NCI-H187 treated with DMSO at 0.1 percent for 48 hours (cell line): ENCODE data around the gene ZCCHC7.

ENCODE experiments used
- DNase-seq: peaks from one replicate; lab custom pipeline; 2025; lab: John Stamatoyannopoulos, UW

The ZCCHC7 gene

GRCh38 chr9:37209431-37210386 is 89.3 kb downstream of the ZCCHC7 start:
- DNase-seq = no peak

GRCh38 chr9:37210737-37211523 is 90.6 kb downstream of the ZCCHC7 start:
- no peak for DNase-seq

- no peak for DNase-seq
These were observed 92.1 kb downstream of the ZCCHC7 start for GRCh38 chr9:37212435-37212834.

GRCh38 chr9:37215381-37215780 is 95.0 kb downstream of the ZCCHC7 start:
- DNase-seq = no peak

- DNase-seq = no peak
These were observed 95.5 kb downstream of the ZCCHC7 start for GRCh38 chr9:37215830-37216229.

- no peak for DNase-seq
These were observed 96.8 kb downstream of the ZCCHC7 start for GRCh38 chr9:37217161-37217560.

GRCh38 chr9:37218800-37219425 is 98.5 kb downstream of the ZCCHC7 start:
- no peak for DNase-seq

GRCh38 chr9:37220971-37221370 is 100.6 kb downstream of the ZCCHC7 start:
- no peak for DNase-seq

GRCh38 chr9:37221489-37222106 is 101.2 kb downstream of the ZCCHC7 start:
- no peak for DNase-seq

- no peak for DNase-seq
These were observed 109.1 kb downstream of the ZCCHC7 start for GRCh38 chr9:37229455-37229854.

- no peak for DNase-seq
These were observed 109.6 kb downstream of the ZCCHC7 start for GRCh38 chr9:37229882-37230482.

- DNase-seq = no peak
These were observed 116.4 kb downstream of the ZCCHC7 start for GRCh38 chr9:37236822-37237221.

GRCh38 chr9:37238122-37238521 is 117.7 kb downstream of the ZCCHC7 start:
- no peak for DNase-seq

GRCh38 chr9:37239224-37239859 is 119.0 kb downstream of the ZCCHC7 start:
- no peak for DNase-seq

- no peak for DNase-seq
These were observed 119.5 kb downstream of the ZCCHC7 start for GRCh38 chr9:37239921-37240320.

- DNase-seq = no peak
These were observed 121.0 kb downstream of the ZCCHC7 start for GRCh38 chr9:37241340-37241739.

GRCh38 chr9:37242089-37242488 is 121.7 kb downstream of the ZCCHC7 start:
- DNase-seq = no peak

- DNase-seq = no peak
These were observed 123.4 kb downstream of the ZCCHC7 start for GRCh38 chr9:37243588-37244345.

- DNase-seq = no peak
These were observed 126.5 kb downstream of the ZCCHC7 start for GRCh38 chr9:37246826-37247225.

GRCh38 chr9:37248651-37249163 is 128.3 kb downstream of the ZCCHC7 start:
- no peak for DNase-seq
